IMR-90 (cell line): Measurements from ENCODE around the gene SNAPC4. TPM values are rescaled to one million over a fixed set of nuclear protein-coding genes. Genes with fewer than 3 reads are reported as not detected.

Source experiments
- ATAC-seq: fragments of 200-7000 bp; cut with Tn5 transposase; 2 replicates; pipeline ENCODE4 v1.9.1; 2020; ENCODE audit warnings: low read depth, mild to moderate bottlenecking, moderate library complexity
- BruUV-seq: library from RNA; stranded (reverse); fragments of 400-500 nt; replicated peaks from 2 replicates; lab custom pipeline; 2021; lab: Mats Ljungman, UMichigan
- CTCF ChIA-PET: fragments of 300-600 bp; formaldehyde crosslinking; extraction: SDS; loops from one replicate; lab custom pipeline; 2021; ENCODE audit warnings: antibody characterized with exemption; lab: Yijun Ruan, JAX
- POLR2A ChIA-PET: fragments of 300-600 bp; sonication (Branson Sonifier 250); formaldehyde crosslinking; loops from one replicate; lab custom pipeline; 2022; ENCODE audit warnings: antibody characterized with exemption; ENCODE audit not compliant: unreplicated experiment; lab: Charles Lee
- DNase-seq: peaks from one replicate; pipeline ENCODE4 v3.0.0; 2013
- H2AFZ ChIP-seq: replicated peaks from 2 replicates; pipeline ENCODE3; 2013; ENCODE audit warnings: low read length, mild to moderate bottlenecking; ENCODE audit not compliant: poor library complexity
- H2AK5ac ChIP-seq: 2 replicates; pipeline ENCODE4 v1.6.1; 2013; ENCODE audit warnings: low read depth, low read length, inconsistent platforms
- H2AK9ac ChIP-seq: replicated peaks from 2 replicates; pipeline ENCODE3; 2013; ENCODE audit warnings: mild to moderate bottlenecking, low read depth, low read length, moderate library complexity; ENCODE audit not compliant: poor library complexity
- H2BK120ac ChIP-seq: 2 replicates; pipeline ENCODE4 v1.6.1; 2013; ENCODE audit warnings: low read depth, low read length, inconsistent platforms
- H2BK15ac ChIP-seq: 3 replicates; pipeline ENCODE4 v1.6.1; 2013; ENCODE audit warnings: low read depth, low read length, inconsistent platforms
- H2BK20ac ChIP-seq: 2 replicates; pipeline ENCODE4 v1.6.1; 2013; ENCODE audit warnings: low read depth, mild to moderate bottlenecking, inconsistent platforms, low read length, moderate library complexity
- H2BK5ac ChIP-seq: 2 replicates; pipeline ENCODE4 v1.6.1; 2013; ENCODE audit warnings: mild to moderate bottlenecking, low read depth, low read length, inconsistent platforms; ENCODE audit not compliant: poor library complexity, severe bottlenecking
- H3K14ac ChIP-seq: replicated peaks from 2 replicates; pipeline ENCODE4 v1.6.1; 2013; ENCODE audit warnings: low read depth, low read length, inconsistent platforms
- H3K18ac ChIP-seq: 2 replicates; pipeline ENCODE4 v1.6.1; 2013; ENCODE audit warnings: low read depth, low read length, control low read depth
- H3K23ac ChIP-seq: 2 replicates; pipeline ENCODE4 v1.6.1; 2013; ENCODE audit warnings: low read depth, low read length, inconsistent platforms
- H3K27ac ChIP-seq: 2 replicates; pipeline ENCODE4 v1.5.1; 2013; ENCODE audit warnings: mild to moderate bottlenecking, control low read depth, low read length; ENCODE audit not compliant: insufficient read depth
- H3K27me3 ChIP-seq: 2 replicates; pipeline ENCODE4 v1.6.1; 2013; ENCODE audit warnings: low read length; ENCODE audit not compliant: control insufficient read depth, insufficient read depth
- H3K36me3 ChIP-seq: 2 replicates; pipeline ENCODE4 v1.6.1; 2013; ENCODE audit warnings: low read length, mixed read lengths; ENCODE audit not compliant: control insufficient read depth, insufficient read depth
- H3K4ac ChIP-seq: 2 replicates; pipeline ENCODE4 v1.6.1; 2013; ENCODE audit warnings: low read depth, low read length, inconsistent platforms
- H3K4me1 ChIP-seq: 2 replicates; pipeline ENCODE4 v1.6.1; 2013; ENCODE audit warnings: low read length, mixed read lengths; ENCODE audit not compliant: control insufficient read depth, insufficient read depth
- H3K4me2 ChIP-seq: 2 replicates; pipeline ENCODE4 v1.6.1; 2013; ENCODE audit warnings: low read depth, mild to moderate bottlenecking, control low read depth, low read length, moderate library complexity
- H3K4me3 ChIP-seq: 2 replicates; pipeline ENCODE4 v1.5.1; 2013; ENCODE audit warnings: low read depth, mild to moderate bottlenecking, control low read depth, low read length, moderate library complexity; ENCODE audit not compliant: insufficient read depth
- H3K56ac ChIP-seq: 2 replicates; pipeline ENCODE4 v1.6.1; 2013; ENCODE audit warnings: low read length, inconsistent platforms; ENCODE audit not compliant: insufficient read depth; ENCODE audit errors: extremely low read depth
- H3K79me1 ChIP-seq, 2 experiments: 2 replicates each; pipeline ENCODE4 v1.6.1; 2013; ENCODE audit warnings: low read length in 2 of 2, inconsistent platforms in 1 of 2, low read depth in 1 of 2
- H3K9ac ChIP-seq: 2 replicates; pipeline ENCODE4 v1.6.1; 2013; ENCODE audit warnings: low read depth, low read length, control low read depth
- H3K9me1 ChIP-seq: 2 replicates; pipeline ENCODE4 v1.6.1; 2013; ENCODE audit warnings: low read length, inconsistent platforms; ENCODE audit not compliant: insufficient read depth
- H3K9me3 ChIP-seq: 2 replicates; pipeline ENCODE4 v1.6.1; 2013; ENCODE audit warnings: low read length; ENCODE audit not compliant: control insufficient read depth, insufficient read depth
- H4K20me1 ChIP-seq: 2 replicates; pipeline ENCODE4 v1.6.1; 2013; ENCODE audit warnings: low read length, inconsistent platforms; ENCODE audit not compliant: insufficient read depth
- H4K5ac ChIP-seq: 2 replicates; pipeline ENCODE4 v1.6.1; 2013; ENCODE audit warnings: mild to moderate bottlenecking, low read depth, low read length, control low read depth
- H4K8ac ChIP-seq, 2 experiments: 2 replicates each; pipeline ENCODE4 v1.6.1; 2013; ENCODE audit warnings: low read depth in 2 of 2, low read length in 2 of 2, control low read depth in 1 of 2, inconsistent platforms in 1 of 2
- H4K91ac ChIP-seq: 2 replicates; pipeline ENCODE4 v1.6.1; 2013; ENCODE audit warnings: low read depth, low read length, inconsistent platforms; ENCODE audit not compliant: insufficient read depth
- MAFK ChIP-seq: IDR thresholded peaks from 2 replicates; pipeline ENCODE4 v1.6.1; 2012; ENCODE audit warnings: low read depth, low read length, improper control_type of control experiment
- MXI1 ChIP-seq: IDR thresholded peaks from 2 replicates; pipeline ENCODE4 v1.6.1; 2012; ENCODE audit warnings: low read depth, mild to moderate bottlenecking, low read length, moderate library complexity, borderline replicate concordance
- RFX5 ChIP-seq: IDR thresholded peaks from 2 replicates; pipeline ENCODE4 v1.8.0; 2012; ENCODE audit warnings: low read depth, mild to moderate bottlenecking, low read length, moderate library complexity
- WGBS, 2 experiments: methylation state at CpG; one replicate each; pipeline versions ENCODE4 v1.1.5 to v1.1.7; 2013; ENCODE audit warnings: missing lambda C conversion rate in 2 of 2; ENCODE audit not compliant: insufficient read length in 1 of 2; ENCODE audit errors: extremely low coverage in 2 of 2; 5-methylcytosine and 5-hydroxymethylcytosine counted together
- dilution Hi-C: fragments of 300-500 bp; cut with HindIII; formaldehyde crosslinking; loops from one replicate; pipeline ENCODE4 v1.14.3; 2018; ENCODE audit warnings: low sequenced_read_pairs; ENCODE audit not compliant: unreplicated experiment
- in situ Hi-C: fragments of 300-500 bp; cut with MboI; formaldehyde crosslinking; loops from 3 replicates; pipeline ENCODE4 v1.14.3; 2019; ENCODE audit warnings: low sequenced_read_pairs, inconsistent platforms, mixed read lengths
- intact Hi-C: fragments of 100-400 bp; cut with micrococcal nuclease; formaldehyde crosslinking; loops from 2 replicates; pipeline ENCODE4 v1.10.0; 2022
- polyA plus RNA-seq, 3 experiments: library from polyadenylated mRNA; depleted of rRNA; stranded (reverse); fragments of >200 nt; gene quantifications; 2 replicates each; pipeline ENCODE4 v1.2.3, GENCODE V29; 2012; ENCODE audit warnings: low replicate concordance in 1 of 3
- total RNA-seq: library from RNA; depleted of rRNA; stranded (reverse); fragments of >200 nt; gene quantifications from 2 replicates; pipeline ENCODE4 v1.2.3, GENCODE V29; 2012
- TF ChIP-seq, protein P1 (sequence below): fragments of 150-350 bp; IDR thresholded peaks from 2 replicates; pipeline ENCODE4 v1.6.1; 2016; ENCODE audit warnings: low read depth, mild to moderate bottlenecking, low read length, moderate library complexity, borderline replicate concordance

SNAPC4 gene
- total and polyA plus RNA-seq, 2 of the 4 experiments (the other 2 are of a cell fraction) = 2.5 to 6.5 TPM

DNA sequence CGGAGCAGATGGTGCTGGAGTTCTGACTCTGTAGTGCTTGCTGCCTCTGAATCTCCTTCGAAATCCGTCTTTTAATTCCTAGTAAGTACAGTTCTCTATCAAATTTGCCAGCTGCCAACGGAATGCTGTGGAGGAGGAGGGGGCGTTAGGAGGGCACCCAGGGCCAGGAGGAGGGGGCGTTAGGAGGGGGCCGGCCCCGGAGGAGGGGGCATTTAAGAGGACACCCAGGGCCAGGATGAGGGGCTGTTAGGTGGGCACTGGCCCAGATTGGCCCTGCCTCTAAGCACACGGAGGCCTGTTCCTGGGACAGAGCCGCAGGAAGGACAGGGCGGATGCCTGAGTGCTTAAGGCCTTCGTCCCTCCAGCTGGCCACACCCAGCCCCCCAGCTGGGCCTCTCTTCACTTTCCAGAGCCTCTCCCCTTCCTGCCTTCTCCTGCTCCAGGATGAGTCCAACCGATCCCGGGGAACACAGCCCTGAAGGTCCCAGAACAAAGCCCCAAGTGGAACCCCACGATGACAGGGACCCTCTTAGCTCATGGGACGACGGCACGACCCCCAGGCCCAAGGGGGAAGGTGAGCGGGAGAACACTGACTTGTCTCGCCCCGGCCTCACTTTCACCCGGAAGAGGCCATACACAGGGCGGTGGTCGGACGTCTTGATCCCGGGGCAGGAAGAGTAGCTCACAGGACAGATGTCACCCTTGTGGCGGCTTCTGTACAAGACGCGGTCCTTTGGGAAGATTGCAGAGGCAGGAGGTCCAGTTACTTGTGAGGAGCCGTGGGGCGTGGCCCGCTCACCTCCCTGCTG lies 29.9 kb upstream of the SNAPC4 start:
- CTCF ChIA-PET = interaction anchor here (0.6 kb wide), 1 partner anchor 8 kb away, joined by 4 read pairs; no protein-coding TSS in a partner anchor
- no peak overlapping the region for H2BK120ac ChIP-seq
- no peak overlapping the region for H4K5ac ChIP-seq
- dilution Hi-C loops (no loop called here), in situ Hi-C loops (no loop called here), intact Hi-C loops (no loop called here)
- H4K20me1 ChIP-seq = peaks cover 24% of the 10 kb centered on the region
- no peak overlapping the region for H2AK9ac ChIP-seq
- H3K9me3 ChIP-seq = no peaks in the 10 kb centered on the region
- no peak overlapping the region for H2AK5ac ChIP-seq
- H2BK20ac ChIP-seq = no peak overlapping the region
- H3K27ac ChIP-seq = no peak overlapping the region
- no peak overlapping the region for H4K91ac ChIP-seq
- no peak for DNase-seq
- peaks cover 0 to 24% of the 10 kb centered on the region in 2 experiments; a peak in 3 of 4 replicates for H3K79me1 ChIP-seq
- TF ChIP-seq MAFK (no peak), RFX5 (no peak), MXI1 (no peak)
- TF ChIP-seq, protein P1, sequence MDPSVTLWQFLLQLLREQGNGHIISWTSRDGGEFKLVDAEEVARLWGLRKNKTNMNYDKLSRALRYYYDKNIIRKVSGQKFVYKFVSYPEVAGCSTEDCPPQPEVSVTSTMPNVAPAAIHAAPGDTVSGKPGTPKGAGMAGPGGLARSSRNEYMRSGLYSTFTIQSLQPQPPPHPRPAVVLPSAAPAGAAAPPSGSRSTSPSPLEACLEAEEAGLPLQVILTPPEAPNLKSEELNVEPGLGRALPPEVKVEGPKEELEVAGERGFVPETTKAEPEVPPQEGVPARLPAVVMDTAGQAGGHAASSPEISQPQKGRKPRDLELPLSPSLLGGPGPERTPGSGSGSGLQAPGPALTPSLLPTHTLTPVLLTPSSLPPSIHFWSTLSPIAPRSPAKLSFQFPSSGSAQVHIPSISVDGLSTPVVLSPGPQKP = no peak
- peaks cover 42% of the 10 kb centered on the region for H3K36me3 ChIP-seq
- H2BK5ac ChIP-seq = no peak overlapping the region
- no peak overlapping the region for H2AFZ ChIP-seq
- 86% methylated on average over 14 of the region's 32 CpGs; no CpG with 5 or more reads in 1 of the 2 experiments for WGBS, 2 experiments
- H3K4ac ChIP-seq = no peak overlapping the region
- H2BK15ac ChIP-seq = no peak overlapping the region
- no TSS peak for BruUV-seq
- POLR2A ChIA-PET = no interaction called here
- H3K14ac ChIP-seq = no peak overlapping the region
- H3K18ac ChIP-seq = no peak overlapping the region
- H3K4me1 ChIP-seq = no peaks in the 10 kb centered on the region
- H3K9ac ChIP-seq = no peak overlapping the region
- ATAC-seq = no peak
- H3K23ac ChIP-seq = no peak overlapping the region
- H3K4me2 ChIP-seq = no peak overlapping the region
- H4K8ac ChIP-seq = no peak overlapping the region
- no peaks in the 10 kb centered on the region for H3K27me3 ChIP-seq
- H3K56ac ChIP-seq = no peak overlapping the region
- H3K4me3 ChIP-seq = no peak overlapping the region
- H3K9me1 ChIP-seq = no peaks in the 10 kb centered on the region
